Stimulated activated CD4-positive, alpha-beta T cell treated with anti-CD3 and anti-CD28 coated beads, Interleukin-1b, Interleukin-23, amount 100 ng/mL, for 4 hours (primary cell): Measurements from ENCODE around the gene DGCR8.

Source experiments
- DNase-seq, 2 donors: peaks; one replicate each; pipeline ENCODE4 v3.0.0-alpha.2; 2020; ENCODE audit warnings: low read depth in 2 of 2

DGCR8 gene

DNA sequence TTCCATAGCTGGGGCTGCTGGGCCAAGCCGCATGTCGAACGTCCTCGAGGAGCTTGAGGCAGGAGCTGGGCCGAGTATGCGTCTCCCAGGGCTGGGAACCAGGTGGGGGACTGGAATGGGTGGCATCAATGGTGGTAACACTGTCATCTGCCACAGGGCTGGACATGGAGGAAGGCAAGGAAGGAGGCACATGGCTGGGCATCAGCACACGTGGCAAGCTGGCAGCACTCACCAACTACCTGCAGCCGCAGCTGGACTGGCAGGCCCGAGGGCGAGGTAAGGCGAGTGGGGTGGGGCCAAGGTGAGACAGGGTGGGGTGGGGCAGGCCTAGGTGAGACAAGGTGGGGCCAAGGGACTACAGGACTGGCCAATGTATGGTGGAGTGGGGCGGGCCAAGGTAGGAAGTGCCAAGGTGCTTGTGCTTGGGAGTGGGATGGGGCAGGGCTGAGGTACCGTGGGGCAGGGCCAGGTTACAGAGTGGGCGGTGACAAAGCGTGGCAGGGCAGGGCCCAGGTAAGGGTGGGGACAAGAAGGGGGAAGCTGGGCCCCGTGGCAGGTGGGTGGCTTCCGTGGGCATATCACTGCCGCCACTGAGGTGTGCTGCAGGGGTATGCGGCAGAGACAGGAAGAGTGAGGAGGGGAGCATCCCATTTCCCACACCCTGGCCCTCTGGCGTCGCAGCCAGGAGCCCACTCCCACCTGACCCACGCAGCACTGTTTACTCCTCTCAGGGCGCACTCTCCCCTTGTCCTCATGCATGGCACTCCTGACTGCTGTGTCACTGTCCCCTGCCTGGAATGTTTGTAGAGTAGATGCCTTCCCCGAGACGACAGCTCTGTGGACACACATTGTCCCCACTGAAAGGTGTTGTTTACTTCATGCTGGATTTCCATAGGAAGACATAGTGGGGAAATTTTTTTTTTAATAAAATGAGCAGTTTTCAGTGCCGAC, 27.5 kb upstream of the DGCR8 start:
- no peak for DNase-seq

DNA sequence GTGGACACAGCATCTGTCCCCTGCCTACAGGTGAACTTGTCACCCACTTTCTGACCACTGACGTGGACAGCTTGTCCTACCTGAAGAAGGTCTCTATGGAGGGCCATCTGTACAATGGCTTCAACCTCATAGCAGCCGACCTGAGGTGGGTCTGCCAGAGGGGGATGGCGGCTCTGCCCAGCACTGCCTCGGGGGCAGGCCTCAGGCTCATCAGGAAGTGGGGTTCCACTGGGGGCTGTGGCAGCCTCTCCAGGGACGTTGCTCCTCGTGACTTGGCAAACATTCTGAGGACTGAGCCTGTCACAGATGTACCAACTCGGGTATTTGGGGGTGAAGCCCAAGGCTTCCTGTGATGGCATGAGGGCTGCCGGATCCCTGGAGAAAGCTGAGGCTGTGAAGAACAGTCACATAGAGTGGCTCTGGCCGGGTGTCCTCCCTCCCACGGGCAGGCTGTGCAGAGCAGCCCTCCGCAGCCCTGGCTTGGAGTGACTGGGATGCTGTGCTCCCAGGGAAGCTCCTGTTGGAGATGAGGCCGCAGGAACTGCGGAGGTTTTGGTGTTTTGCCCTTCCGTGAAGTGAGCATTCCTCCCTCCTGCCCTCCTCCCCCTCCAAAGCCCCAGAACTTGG, 26.5 kb upstream of the DGCR8 start:
- no peak for DNase-seq

DNA sequence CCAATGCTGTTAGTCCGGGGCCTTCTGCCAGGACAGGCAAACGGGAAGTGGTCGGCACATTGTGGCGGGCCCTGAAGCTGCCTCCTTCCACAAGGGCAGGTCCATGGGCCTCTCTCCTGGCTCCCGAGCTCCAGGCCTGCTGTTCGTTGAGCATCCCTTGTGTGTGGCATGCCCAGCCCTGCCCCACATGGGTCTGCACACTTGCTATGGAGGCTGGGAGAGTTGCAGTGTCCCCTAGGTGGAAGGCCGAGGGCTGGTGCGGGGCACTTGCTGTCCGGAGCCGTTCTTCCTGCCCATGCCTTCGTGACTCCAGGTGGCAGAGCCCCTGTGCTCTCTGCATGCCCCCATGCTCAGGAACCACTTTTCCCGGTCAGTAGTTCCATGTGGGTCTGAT, 26.0 kb upstream of the DGCR8 start:
- no peak for DNase-seq

DNA sequence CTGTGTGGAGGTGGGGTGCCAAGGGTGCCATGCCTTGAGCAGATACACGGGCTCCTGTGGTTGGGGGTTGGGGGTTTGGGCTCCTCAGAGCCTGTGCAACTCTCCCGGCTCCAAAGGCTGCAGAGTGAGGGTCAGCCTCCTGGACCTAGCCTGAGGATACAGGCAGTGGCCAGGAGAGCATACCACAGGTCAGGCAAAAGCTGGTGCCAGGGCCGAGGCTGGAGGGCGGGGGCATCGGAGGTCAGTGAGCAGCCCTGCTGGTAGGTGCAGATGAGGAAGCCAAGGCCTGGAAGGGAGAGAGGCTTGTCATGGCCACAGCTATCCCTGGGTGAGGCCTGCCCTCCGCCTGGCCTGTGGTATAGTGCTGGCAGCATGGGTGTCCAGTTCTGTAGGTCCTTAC, 25.6 kb upstream of the DGCR8 start:
- no peak for DNase-seq

DNA sequence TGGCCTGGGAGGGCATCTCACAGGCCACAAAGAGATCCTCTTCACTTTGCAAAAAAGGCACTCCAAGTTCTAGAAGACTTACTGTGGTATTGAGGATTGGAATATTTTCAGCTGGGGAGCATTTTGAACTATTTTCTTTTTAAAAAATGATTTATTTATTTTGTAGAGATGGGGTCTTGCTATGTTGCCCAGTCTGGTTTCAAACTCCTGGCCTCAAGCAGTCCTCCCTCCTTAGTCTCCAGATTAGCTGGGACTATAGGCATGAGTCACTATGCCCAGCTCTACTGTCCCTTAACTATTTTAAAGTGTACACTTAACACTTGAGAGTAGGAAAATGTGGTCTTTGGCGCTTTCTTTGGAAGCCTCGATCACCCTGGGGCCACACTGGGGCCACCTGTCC, 24.9 kb upstream of the DGCR8 start:
- no peak for DNase-seq

DNA sequence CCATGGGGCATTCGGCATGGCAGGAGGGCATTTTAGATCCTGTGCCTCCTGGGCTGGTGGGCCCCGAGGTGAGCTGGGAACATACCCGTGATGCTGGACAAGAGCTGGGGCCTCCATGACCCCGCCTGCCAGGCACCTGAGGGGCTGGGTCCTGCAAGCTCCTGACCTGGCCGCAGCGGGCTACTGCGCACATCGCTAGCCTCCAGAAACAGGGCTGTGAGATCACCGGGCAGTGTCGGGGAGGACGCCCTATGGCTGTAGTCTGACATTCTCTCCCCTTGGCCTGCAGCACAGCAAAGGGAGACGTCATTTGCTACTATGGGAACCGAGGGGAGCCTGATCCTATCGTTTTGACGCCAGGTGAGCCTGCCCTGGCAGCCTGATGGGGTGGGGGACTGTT, 24.4 kb upstream of the DGCR8 start:
- no peak for DNase-seq

DNA sequence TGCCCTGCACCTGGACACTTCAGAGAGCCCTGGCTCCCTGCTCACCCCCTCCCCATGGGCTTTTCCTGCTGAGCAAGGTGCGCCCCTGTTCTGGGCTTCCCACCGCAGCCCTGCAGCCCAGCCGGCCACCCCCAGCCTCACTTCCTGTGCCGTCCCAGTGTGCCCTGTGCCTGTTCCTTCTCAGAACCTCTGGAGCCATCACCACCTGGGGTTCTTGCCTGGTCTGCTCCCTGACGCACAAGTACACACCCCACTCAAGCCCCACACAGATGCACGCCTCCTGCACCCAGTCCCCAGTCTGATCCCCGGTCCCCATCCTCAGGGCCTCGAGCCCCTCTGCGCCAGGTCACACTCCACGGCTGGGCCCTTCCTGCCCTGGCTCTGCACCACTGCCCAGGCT, 23.9 kb upstream of the DGCR8 start:
- DNase-seq = no peak

DNA sequence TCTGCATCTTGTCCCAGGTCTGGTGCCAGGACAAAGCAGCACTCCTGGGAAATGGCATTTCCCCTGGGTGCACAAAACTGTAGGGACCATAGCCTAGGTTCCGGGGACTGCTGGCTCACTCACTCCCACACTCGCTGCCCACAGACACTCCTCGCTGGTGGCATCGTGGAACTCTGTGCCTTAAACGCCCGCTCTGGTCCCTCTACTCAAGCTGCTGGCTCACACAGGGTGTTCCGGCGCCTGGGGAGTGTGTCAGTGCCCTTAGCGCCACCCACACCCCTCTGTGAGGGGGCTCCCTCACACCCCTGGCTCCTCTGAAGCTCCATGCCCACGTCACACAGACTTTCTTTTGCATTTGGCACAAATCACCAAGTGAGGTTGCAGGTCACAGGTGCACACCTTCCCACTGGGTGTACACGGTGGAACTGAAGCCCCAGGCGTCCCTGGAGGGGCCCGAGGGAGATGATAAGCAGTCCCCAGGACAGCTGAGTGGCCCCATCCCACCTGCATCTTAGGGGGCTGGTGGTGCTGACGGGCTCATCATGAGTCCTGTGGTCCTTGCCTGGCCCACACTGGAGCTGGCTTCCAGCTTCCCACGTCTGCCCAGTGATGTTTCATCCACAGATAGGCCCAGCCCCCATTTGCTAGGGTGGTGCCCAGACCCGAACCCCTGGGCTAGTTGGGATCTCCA, 23.2 kb upstream of the DGCR8 start:
- DNase-seq = no peak

DNA sequence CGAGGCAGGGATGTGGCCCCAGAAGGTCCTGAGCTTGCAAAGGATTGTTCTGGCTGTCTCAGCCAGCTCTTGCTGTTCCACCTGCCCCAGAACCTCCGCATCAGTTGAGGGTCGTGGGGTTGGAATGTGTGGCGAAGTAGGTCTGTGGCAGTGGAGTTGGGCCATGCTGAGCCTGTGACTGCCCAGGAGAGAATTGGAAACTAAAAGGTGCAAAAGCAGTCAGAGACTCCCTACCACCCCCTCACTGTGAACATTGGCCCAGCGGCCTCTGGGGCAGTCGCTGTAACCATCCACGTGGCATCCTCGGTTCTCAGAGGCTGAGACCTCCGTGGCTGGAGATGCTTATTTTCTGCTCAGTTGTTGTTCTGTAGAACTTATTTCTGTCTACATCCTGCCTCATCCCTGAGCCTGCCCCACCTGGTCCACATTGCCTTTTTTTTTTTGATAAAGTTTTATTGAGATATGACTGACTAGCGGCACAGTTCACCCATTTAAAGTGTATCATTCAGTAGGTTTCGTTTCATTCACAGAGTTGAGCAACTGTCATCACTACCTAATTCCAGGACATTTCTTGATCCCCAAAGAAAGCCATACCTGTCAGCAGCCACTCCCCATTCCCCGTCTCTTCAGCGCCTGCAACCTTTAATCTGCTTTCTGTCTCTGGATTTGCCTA, 22.3 kb upstream of the DGCR8 start:
- DNase-seq = no peak

DNA sequence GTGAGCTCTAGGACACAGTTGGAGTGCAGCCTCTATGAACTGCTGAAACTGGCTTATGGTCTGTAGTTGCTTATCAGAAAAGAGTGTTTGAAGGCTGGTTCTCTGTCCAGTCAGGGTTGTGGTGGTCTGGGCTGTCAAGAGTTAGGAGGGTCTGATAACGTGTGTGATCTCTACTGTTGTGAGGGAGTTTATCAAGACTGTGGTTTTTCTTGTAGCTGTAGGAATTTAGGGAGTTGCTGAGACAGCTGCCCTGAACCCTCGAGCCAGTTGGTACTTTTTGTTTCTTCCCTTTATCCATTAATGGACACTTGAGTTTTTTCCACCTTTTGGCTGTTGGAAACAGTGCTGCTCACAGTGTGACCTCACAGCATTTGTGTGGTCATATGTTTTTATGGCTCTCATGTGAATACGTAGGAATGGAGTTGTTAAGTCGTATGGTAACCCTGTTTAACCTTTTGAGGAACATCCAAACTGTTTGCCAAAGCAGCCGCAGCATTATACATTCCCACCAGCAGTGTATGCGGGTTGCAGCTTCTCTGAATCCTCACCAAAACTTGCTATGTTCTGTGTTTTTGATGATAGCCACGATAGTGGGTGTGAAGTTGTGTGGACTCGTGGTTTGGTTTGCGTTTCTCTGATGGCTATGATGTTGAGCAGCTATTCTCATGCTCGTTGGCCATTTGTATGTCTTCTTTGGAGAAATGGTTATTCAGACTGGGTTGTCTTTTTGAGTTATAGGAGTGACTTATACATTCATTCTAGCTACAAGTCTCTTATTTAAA, 20.9 kb upstream of the DGCR8 start:
- DNase-seq = no peak

DNA sequence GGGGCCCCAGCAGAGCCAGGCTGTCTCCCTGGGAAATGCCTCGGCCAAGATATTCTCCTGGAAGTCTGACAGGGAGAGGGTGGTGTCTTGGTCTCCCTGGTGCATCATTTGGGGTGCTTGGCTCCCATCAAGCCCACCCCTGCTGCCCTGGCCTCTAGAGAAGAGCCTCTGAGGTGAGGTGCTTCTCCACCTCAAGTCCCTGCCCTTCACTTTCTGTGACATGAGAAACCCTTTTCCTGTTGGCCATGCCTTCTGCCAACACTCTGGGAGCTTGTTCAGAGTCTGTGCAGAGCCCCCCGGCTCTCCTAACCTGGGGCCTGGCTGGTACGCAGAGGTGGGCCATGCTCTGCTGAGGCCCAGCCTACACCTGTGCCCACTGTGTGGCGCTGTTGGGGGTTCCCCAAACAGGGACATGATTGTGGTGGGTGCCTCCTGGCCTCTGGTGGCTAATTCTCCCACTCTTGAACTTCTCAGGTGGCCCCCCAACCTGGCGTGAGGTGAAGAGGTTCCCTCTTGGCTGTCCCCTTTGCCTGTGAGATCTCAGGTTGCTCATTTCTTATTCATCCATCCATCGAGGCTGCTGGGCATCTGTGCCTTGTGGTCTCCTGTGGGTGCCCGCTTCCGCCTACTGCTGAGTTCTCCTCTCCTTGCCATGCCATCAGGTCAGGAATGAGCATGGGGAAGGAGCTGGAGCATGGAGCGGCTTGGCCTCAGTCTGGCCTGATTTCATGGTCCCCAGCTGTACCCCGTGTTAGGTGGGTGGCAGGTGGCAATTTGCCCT, 19.2 kb upstream of the DGCR8 start:
- no peak for DNase-seq

DNA sequence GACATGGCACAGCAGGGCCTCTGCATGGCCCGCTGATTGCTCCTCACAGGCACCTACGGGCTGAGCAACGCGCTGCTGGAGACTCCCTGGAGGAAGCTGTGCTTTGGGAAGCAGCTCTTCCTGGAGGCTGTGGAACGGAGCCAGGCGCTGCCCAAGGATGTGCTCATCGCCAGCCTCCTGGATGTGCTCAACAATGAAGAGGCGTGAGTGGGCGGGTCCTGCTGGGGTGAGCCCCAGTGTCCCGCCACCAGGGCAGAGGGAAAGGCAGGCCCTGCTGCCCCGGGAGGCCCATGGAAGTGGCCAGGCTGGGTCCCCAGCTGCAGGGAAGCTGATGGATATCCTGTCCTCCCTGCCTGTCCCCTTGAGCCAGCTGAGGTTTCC, 18.6 kb upstream of the DGCR8 start:
- DNase-seq = no peak

DNA sequence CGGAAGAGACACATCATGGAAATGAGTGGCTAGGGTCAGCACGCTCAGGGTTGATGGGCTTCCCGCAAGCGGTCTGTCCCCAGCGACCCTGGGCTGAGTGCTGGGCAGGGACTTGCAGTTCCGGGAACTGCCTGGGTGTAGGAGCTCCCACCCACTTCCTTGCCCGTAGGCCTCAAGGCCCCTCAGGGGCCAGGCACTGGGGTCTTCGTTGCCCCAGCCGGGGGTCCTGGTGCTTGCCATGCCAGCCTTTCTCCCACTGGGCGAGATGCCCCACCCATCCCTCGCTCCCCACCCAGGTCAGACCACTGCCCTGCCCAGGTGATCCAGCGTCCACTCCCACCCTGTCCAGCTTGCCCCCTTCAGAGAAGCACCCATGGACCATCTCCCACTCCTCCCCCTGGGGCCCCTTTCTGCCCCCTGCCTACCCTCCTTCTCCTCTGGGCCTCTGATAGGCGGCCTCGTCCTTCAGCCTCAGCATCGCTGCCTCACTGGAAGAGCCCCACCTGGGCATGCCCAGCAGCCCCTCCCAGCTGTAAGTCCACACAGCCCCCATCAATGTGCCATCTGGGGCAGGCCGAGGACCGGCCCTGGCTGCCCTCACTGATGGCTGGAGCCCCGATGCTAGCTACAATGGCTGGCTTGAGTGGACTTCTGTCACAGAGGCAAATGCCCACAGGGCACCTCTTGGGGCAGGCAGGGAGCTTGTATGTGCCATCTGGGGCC, 17.8 kb upstream of the DGCR8 start:
- no peak for DNase-seq

DNA sequence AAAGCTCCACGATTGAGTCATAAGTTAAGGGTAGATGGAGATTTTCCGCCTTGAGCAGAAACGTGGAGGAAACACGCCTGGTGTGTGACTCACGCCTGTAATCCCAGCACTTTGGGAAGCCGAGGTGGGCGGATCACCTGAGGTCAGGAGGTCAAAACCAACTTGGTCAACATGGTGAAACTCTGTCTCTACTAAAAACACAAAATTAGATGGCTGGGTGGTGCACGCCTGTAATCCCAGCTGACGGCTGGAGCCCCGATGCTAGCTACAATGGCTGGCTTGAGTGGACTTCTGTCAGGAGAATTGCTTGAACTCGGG, 17.3 kb upstream of the DGCR8 start:
- DNase-seq = no peak

DNA sequence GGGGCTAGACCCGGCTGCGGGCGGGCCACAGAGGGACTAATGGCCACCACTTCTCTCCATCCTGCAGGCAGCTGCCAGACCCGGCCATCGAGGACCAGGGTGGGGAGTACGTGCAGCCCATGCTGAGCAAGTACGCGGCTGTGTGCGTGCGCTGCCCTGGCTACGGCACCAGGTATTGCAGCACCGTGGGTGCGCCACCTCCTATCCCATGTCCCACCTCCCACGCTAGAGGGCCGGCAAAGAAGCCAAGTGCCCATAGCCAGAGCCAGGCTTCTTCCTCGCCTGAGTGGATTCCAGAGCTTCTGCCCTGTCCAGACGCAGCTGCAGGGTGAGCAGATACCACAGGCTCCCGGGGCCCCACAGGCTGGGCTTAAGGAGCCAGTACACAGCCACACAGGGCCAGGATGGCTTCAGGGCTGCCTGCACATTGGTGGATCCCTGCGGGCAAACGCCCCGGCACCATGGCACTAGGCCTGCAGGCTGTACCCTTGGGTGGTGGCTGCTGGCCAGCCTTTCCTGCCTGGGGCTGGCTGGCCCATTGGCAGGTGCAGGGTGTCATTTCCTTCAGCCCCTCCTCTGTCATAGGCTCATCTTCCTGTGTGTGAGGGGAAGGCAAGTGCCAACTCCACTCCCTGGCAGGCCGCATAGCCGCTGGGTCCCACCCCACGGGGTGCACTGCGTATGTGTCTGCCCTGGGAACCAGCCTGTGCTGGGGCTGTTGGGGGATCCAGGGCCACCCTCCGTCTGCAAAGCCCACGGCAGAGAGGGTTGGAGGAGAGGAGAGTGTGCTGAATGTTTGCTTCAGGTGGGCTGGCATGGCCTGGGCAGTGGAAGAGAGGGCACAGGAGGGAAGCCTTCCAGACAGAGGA, 16.5 kb upstream of the DGCR8 start:
- no peak for DNase-seq

DNA sequence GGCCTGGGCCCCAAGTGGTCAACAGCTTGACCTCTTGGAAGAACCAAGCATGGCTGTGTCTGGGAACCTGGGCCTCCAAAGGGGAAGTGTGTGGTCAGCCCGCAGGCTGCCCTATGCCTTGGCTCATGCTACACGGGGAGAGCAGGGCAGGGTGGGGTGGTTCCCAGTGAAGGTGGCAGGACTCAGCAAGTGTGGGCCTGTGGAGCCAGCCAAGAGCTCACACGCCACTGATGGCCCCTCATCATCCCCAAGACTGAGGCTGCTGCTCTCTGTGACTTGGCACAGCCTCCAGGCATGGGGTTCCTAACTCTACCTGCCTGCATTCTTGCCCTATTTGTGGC, 15.9 kb upstream of the DGCR8 start:
- no peak for DNase-seq

DNA sequence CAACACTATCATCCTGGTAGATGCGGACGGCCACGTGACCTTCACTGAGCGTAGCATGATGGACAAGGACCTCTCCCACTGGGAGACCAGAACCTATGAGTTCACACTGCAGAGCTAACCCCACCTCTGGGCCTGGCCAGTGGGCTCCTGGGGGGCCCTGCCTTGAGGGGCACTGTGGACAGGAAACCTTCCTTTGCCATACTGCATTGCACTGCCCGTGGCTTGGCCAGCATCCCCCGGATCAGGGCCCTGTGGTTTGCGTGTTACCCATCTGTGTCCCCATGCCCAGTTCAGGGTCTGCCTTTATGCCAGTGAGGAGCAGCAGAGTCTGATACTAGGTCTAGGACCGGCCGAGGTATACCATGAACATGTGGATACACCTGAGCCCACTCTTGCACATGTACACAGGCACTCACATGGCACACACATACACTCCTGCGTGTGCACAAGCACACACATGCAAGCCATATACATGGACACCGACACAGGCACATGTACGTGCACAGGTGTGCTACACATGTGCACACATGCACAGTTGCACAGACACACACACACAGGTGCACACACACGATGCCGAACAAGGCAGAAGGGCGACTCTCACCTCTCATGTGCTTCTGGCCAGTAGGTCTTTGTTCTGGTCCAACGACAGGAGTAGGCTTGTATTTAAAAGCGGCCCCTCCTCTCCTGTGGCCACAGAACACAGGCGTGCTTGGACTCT, 15.3 kb upstream of the DGCR8 start:
- DNase-seq = no peak

DNA sequence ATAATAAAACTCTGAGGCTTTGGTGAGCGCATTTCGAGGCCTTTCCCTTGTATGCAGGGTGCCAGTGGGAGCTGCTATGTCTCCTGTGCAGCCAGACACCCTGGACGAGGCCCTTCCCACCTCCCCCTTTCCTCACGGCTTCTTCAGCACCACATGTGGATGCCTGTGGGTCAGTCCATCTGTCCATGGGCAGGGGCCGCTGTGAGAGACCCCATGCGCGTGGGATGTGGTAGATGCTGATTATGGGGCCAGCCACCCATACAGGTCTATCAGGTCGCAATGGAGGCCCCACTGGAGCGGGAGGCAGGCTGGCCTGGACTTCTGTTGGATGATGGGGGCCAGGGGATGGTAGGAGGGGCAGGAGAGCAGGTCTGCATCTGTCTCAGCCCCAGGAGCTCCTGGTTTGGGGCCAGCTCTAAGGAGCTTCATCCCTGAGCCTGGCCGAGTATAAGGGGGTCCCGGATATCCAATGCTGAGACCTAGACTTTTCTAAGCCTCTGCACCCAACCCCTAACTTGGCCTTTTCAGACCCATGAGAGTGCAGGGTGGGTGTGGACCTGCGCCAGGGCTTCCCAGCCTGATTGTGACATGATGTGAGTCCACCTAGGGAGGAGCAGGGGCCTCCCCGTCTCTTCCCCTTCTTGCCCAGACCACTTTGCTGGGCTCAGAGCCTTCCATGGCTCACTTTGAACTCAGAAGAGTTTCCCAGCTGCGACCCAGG, 14.0 kb upstream of the DGCR8 start:
- no peak for DNase-seq
